Umbilical cord (tissue), 2 donors: ENCODE measurements around the gene ATXN1L. TPM values are rescaled to one million over a fixed set of nuclear protein-coding genes. Genes with fewer than 3 reads are reported as not detected.
"Not testable (repeated sequence)": the region's sequence is repeated elsewhere in the genome, so short reads cannot be mapped to it uniquely, and the experiment has no call there.

Experiments
- DNase-seq: peaks from one replicate; pipeline ENCODE4 v3.0.0-alpha.2; 2015; ENCODE audit warnings: low spot score
- total RNA-seq: library from RNA; depleted of rRNA; stranded (reverse); fragments of >200 nt; gene quantifications from one replicate; pipeline ENCODE4 v1.2.3, GENCODE V29; 2014; ENCODE audit warnings: low replicate concordance; ENCODE audit not compliant: insufficient read depth

The ATXN1L gene
- total RNA-seq, 1 donor from 2014 or later: 16.4 TPM

GRCh38 chr16:71893888-71894228 lies 48.1 kb downstream of the ATXN1L start:
- no peak for DNase-seq

- DNase-seq: peak; percentile 71
These were observed 48.6 kb downstream of the ATXN1L start for GRCh38 chr16:71894229-71894920.

- peak; percentile 99 for DNase-seq
These were observed 49.3 kb downstream of the ATXN1L start, which contains the start of gene IST1 for GRCh38 chr16:71894921-71895678. Gene IST1, plus strand, starts transcription at chr16:71895531. Its CDS starts 20,110 bp downstream, at chr16:71915641.

GRCh38 chr16:71895679-71896365 lies 50.0 kb downstream of the ATXN1L start:
- DNase-seq: peak; percentile 41

- DNase-seq: no peak
These were observed 51.1 kb downstream of the ATXN1L start for GRCh38 chr16:71896764-71897368.

- no peak for DNase-seq
These were observed 53.4 kb downstream of the ATXN1L start for GRCh38 chr16:71899171-71899570.

GRCh38 chr16:71902656-71903365 lies 57.0 kb downstream of the ATXN1L start:
- DNase-seq: no peak

GRCh38 chr16:71903608-71904007 lies 57.8 kb downstream of the ATXN1L start:
- no peak for DNase-seq

GRCh38 chr16:71904239-71904638 lies 58.5 kb downstream of the ATXN1L start:
- no peak for DNase-seq

GRCh38 chr16:71905765-71906164 lies 60.0 kb downstream of the ATXN1L start:
- DNase-seq: not testable (repeated sequence)

Other genes with a start within 250 kb of the ATXN1L start
- gene MARVELD3, start 219.8 kb upstream of the ATXN1L start, total RNA-seq: 4.1 TPM
- gene PHLPP2, start 121.3 kb upstream of the ATXN1L start, total RNA-seq: 9.4 TPM
- gene AP1G1, start 37.1 kb upstream of the ATXN1L start, total RNA-seq: 96.1 TPM
- 9.6 TPM for gene ZNF821, start 38.2 kb downstream of the ATXN1L start, total RNA-seq
- 147 TPM for gene IST1, start 49.6 kb downstream of the ATXN1L start, total RNA-seq
- gene PKD1L3, start 154.4 kb downstream of the ATXN1L start, total RNA-seq: 0.24 TPM
- gene DHODH, start 162.8 kb downstream of the ATXN1L start, total RNA-seq: 1.7 TPM
- 6.5 TPM for gene HP, start 208.5 kb downstream of the ATXN1L start, total RNA-seq
- not detected for gene HPR, start 217.2 kb downstream of the ATXN1L start, total RNA-seq
- gene TXNL4B, start 247.6 kb downstream of the ATXN1L start, total RNA-seq: 5.8 TPM
- 63.6 TPM for gene DHX38, start 247.9 kb downstream of the ATXN1L start, total RNA-seq